HG02938 (cell line): ENCODE measurements around the gene VAV2.
"Not testable (repeated sequence)": the region's sequence is repeated elsewhere in the genome, so short reads cannot be mapped to it uniquely, and the experiment has no call there.

ENCODE experiments used
- ATAC-seq: cut with Tn5 transposase; IDR thresholded peaks from one replicate; pipeline ENCODE4 v1.9.1; 2021; ENCODE audit warnings: mild to moderate bottlenecking, moderate library complexity; ENCODE audit not compliant: unreplicated experiment

The VAV2 gene

DNA sequence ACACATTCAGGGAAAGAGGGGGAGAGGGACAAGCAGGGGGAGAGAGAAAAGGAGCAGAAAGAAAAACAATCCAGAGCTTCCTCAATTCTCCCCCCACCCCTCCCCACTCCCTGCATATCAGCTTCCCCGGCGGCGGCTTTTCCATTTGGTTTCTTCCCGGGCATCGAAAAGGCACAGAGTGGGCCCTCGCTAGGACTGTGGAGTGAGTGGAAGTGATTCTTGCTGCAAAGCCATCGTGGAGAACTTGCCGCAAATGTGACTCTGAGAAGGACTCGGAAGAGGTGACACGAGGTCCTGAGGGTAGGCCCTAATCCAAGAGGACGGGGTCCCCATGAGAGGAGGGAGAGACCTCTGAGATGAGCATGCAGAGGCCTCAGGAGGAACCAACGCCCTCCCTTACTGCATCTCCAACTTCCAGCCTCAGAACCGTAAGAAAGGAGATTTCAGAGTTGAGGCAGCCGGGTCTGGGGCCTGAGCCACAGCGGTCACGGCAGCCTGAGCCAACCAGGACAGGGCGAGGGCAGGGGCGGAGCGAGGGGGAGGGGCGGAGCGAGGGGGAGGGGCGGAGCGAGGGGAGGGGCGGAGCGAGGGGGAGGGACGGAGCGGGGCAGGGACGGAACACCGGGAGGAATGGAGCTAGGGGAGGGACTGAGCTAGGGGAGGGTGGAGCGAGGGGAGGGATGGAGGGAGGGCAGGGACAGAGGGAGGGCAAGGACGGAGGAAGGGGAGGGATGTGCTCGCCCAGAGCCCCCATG is 232.8 kb downstream of the VAV2 start:
- ATAC-seq, result no peak

DNA sequence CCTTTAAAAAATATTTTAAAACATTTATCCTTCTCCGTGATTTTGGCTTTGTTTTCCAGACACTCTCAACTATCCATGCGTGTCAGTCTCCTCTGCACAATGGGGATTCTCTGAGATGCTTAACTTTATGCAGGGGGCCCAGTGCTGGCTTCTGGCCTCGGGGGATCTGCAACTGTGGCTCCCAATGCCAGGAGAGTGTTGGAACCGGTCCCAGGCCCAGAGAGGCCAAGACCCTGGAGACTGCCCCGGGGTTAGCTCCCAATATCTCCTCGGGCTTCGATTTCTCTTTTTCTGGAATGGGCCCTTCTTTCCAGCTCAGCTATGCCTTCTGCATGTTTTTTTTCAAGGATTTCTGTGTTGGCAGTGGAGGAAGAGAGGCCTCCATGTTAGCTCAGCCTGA is 233.9 kb downstream of the VAV2 start:
- no peak for ATAC-seq

DNA sequence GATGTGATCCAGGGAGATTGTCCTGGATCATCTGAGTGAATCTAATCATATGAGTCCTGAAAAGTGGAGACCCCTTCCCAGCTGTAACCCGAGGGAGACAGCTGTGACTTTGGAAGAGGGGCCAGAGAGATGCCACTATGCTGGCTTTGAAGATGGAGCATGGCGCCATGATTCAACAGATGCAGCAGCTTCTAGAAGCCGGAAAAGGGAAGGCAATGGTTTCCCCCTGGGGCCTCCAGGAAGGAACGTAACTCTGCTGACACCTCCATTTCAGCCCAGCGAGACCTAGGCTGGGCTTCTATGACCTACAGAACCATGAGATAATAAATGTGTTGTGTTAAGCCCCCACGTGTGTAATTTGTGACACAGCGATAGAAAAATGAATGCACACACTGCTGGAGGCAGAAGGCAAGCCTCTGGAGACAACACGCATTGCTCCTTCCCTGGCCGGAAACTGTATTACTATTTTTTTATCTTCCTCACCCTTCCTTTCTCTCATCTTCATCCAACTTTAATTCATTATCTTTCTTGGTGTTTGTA is 237.4 kb downstream of the VAV2 start:
- no peak for ATAC-seq

DNA sequence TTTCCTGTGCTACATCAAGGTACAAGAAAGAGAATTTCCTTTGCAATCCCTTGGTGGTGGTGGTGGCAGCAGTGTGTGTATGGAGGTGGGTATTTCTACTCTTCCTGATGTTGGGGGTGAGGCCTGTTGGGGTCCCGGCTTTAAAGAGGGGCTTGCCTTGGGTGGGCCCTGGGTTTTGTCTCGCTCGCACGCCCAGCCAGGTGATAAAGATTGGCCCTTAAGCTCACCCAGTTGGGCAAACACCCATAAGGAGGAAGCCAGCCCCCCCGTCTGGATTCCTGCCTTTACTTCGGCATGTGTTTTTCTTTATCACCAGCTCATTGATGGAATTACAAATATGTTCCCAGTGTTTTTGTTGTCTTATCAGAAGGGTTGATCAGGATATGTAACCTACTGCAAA is 237.9 kb downstream of the VAV2 start:
- ATAC-seq, result no peak

DNA sequence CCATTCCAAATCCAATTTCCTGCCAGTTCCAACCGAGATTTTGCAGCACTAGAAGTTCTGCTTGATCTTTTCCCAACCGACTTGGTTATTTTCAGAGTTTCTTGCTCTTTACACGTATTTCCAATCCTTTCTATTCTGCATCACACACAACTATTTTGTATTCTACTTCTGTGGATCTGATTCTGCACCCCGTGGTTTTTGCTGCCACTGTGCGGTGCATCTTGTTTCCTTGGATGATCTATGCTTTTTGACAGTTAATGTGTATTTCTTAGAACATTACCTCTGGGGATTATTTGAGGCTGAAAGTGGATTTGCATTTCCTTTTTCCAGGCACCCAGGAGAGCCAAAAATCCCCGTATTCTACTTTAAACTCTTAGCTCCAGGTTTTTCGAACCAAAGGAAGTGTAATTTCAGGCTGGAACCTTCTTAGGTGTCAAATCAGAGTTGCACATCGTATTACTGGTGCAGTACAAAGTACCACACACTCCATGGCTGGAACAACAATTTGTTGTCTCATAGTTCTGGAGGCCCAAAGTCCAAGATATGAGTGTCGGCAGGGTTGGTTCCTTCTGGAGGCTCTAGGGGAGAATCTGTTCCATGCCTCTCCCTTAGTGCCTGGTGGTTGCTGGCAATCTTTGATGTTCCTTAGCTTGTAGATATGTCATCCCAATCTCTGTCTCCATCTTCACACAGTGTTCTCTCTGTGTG is 239.2 kb downstream of the VAV2 start:
- no peak for ATAC-seq

DNA sequence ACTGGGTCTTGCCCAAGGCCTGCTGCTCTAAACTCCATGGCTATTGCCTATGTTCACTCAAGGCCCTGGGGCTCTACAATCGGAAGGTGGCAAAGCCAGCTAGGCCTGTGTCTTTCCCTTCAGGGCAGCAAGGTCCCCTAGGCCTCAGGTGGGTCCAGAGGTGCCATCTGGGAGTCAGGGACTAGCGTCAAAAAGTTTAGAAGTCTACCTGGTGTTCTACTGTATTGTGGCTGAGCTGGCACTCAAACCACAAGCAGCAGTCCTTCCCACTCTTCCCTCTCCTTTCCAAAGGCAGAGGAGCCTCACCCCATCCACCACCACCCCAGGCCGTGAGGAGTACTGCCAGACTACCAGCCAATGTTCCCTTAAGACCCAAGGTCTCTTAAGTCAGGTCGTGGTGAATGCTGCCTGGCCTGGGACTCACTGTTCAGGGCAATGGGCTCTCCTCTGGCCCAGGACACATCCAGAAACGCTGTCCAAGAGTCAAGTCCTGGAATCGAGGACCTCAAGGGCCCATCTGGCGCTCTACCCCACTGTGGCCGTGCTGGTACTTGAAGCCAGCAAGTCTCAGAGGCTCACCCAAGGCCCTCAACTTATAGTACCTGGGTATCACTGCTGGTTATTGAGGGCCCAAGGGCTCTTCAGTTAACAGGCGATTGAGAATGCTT is 241.0 kb downstream of the VAV2 start:
- ATAC-seq, result no peak

DNA sequence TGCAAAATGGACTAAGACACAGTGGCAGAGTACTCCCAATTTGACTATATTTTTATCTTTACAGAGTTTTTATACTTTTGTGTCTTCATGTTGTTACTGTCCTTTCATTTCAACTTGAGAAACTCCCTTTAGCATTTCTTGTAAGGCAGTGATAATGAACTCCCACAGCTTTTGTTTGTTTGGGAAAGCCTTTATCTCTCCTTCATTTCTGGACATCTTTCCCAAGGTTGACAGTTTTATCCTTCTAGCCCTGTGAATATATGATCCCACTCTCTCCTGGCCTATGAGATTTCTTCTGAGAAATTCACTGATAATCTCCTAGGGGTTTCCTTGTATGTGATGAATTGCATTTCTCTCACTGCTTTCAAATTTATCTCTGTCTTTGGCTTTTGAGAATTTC is 244.8 kb downstream of the VAV2 start:
- no peak for ATAC-seq

DNA sequence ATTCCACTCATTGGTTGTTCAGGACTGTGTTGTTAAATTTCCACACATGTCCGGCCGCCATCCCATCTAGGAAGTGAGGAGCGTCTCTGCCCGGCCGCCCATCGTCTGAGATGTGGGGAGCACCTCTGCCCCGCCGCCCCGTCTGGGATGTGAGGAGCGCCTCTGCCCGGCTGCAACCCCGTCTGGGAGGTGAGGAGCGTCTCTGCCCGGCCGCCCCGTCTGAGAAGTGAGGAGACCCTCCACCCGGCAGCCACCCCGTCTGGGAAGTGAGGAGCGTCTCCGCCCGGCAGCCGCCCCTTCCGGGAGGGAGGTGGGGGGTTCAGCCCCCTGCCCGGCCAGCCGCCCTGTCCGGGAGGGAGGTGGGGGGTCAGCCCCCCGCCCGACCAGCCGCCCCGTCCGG is 247.6 kb downstream of the VAV2 start:
- not testable (repeated sequence) for ATAC-seq

DNA sequence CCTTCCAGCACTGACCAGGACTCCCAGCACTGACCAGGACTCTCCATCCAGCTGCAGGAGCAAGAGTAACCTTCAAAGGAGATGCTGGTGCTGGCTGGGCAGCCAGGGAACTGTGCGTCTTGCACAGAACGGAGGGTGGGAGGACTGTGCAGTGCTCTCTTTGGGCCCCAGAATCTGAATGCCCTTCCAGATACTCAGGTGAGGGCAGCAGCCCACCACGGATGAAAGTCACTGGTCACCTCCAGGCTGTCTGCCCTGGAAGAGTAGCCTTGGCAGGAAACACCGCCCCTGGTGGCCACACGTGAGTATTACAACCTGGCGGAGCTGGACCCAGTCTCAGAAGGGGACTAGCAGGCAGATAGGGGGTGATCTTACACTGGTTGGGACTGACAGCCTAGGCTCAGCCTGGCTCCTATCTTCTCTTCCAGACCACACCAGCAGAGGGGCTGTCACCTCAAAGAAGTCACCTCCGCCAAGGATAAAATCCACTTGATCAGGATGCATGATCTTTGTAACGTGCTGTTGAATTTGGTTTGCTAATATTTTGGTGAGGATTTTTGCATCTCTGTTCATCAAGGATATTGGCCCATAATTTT is 249.2 kb downstream of the VAV2 start:
- no peak for ATAC-seq

DNA sequence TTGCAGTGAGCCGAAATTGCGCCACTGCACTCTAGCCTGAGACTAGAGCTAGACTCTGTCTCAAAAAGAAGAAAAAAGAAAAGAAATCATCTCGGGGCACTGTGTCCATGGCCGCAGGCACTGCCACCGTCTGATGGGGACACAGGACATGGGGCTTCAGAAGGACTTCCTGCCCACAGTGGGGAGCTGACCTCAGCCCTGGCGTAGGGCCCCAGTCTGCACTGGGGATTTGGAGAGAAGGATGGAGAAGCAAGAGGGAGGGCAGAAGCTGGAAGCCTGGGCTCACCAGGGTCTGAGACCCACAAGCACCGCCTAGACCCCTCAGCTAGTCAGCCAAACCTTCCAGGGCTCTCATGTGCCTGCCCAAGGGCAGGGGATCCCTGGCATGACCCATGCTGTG is 249.9 kb downstream of the VAV2 start:
- ATAC-seq, result no peak

DNA sequence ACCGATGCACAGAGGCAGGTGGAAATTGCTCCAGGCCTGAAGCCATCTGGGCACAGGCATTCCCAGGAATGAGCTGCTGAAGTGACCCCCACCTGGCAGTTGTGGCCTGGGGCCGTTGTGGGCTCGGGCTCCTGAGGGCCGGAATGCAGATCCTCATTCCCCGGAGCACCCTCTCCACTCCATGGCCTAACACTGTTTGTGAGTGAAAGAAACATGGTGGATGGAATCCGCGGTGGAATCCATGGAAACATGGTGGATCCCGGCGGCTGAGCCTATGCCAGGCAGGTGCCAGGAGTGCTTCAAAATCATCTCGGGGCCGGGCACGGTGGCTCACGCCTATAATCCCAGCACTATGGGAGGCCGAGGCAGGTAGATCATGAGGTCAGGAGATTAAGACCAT is 250.4 kb downstream of the VAV2 start:
- no peak for ATAC-seq

DNA sequence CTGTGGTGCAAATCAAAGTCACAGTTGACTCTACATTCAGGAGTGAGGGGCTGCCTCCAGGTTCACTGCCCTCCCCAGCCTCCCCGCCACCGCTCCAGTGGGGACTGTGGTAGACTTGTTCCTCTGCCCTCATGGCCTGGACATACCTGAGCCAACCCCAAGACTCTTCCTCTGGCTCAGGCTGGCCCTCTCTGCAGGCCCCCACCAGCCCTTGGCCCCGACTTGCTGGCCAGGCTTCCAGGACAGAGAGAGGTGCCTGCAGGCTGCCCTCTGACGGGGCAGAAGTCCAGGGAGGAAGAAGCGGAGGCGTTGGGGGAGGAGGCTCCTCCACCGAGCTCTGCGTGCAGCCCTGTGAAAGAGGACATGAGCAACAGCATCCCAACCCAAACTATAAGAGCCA is 251.2 kb downstream of the VAV2 start:
- no peak for ATAC-seq

DNA sequence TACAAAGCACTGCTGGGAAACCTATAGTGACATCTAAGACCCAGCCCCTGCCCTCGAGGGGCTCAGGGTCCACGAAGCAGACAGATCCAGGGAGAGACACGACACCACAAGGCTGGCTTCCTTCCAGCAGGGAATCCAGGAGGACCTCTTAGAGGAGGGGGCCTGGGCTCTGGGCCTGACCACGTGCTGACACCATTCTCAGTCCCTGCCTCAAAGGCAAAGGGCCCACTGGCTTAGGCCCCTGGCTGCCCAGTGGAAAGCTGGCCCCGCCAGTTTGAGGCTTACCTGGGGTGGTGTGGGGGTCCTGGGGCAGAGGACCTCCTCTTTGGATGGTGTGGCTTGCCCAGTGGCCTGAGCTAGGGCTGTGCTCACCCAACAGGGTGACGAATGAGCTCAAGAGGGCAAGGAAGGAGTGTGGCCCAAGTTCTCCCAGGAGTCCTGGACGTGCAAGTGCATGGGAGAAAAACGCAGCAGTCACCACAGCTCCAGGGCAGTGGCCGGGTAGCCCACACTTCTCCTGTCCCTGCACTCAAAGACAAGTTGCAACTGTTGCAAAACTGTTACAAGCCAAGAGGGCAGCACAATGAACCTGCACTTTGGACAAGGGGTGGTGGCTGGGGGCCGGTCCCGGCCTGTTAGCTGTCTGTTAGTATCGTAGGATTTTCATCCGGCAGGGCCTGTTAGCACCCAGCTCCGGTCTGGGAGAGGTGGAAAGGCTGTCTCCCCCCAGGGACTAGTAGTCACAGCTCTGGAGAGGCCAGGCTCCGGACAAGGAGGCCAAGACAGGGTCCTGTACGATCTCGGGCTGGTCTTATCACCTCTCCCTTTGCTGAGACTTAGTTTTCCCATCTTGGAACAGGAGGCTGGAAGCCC is 252.5 kb downstream of the VAV2 start:
- no peak for ATAC-seq

DNA sequence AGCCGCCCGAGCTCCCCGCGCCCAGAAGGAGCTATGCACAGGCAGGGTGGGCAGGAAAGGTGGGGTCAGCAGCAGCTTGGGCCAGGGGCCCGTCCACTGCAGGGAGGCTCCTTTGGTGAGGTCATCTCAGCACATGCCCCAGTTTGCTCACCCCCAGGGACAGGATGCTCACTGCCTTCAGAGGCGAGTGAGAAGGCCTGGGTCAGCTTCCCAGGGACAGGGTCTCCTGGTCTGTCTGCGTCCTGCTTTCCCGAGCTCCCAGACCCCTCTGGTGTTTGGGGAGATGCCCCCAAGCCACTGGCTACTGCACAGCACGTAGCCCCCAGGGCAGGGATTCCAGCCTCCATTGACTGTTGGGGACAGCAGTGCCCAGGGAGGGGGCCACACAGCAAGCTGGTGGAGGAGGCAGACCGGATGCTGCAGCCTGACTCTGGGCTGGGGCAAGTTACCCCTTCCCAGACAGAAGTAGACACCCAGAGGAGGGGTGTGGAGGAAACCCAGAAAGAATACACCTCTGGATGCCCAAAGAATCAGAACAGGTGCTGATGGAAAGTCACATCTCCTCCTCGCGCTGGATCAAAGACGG is 253.4 kb downstream of the VAV2 start:
- no peak for ATAC-seq

DNA sequence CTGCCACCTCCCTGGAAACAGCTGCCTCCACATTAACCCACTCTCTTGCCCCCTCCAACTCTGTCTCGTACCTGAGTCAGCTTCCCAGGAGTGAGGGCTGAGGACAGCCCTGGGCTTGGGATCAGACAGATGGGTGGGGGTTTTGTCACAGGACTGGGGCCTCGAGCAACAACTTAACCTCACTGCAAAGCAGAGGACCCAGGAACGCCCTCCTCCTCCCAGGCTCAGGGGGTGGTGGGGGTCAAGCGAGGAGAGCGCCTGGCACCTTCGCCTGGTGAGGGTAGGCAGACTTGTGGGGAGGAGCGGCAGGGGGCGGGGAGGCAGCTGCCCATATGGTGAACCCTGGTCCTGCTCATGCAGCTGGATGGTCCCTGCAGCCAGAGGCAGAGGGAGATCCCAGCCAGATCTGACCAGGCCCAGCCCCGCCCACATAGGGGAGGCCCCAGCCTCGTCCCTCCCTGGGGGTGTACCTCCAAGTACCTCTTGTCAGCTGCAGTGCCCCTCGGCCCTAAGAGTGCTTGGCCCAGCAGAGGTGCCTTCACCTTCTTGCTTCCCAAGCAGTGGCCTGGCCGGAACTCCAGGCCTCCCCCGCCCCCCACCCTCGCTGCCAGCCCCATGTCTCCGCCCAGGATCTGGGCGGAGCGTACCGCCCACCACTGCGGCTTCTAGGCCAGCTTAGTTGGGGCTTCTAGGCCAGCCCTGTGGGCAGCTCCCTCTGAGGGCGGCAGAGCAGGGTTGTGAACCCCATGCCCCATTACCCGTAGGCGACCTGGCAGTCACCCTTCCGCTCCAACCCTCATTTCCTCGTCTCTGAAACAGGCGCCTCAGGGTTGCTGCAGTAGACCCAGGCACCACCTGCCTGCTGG is 254.1 kb downstream of the VAV2 start, which contains the start of gene SARDH:
TSS of gene SARDH (minus strand) at position 579 of the 866 bp plus-strand sequence. CDS start 4,179 bp downstream, outside the sequence.
- ATAC-seq, result no peak

DNA sequence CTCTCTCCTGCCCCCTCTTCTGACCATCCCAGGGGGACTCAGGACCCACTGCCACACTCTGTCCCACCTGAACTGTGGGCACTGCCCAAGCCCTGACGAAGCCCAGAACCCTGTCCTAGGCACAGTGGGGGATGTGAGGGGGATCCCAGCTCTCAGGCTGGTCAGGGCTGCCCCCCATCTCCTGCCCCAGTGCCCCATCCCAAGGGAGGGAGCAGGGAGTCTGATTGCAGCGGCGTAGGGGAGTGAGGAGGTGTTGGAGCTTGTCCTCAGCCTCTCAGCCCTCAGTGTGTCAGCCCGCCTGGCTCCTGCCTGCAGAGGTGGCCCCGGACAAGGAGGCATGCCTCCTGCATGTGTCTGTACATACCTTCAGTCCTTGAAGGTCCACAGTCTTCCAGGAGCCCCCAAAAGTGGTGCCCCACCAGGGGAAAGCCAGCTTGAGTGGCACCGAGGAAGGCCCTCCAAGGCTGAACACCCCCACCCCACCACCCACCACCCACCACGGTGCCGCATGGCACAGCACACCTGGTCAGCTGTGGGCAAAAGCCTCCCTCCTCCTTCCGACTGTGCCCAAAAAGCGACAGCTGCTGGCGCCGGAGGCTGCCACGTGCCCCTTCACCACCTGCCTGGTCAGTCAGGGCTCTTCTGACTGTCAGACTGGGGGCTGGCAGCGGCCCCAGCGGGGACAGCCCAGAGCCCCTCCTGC is 254.9 kb downstream of the VAV2 start:
- no peak for ATAC-seq

DNA sequence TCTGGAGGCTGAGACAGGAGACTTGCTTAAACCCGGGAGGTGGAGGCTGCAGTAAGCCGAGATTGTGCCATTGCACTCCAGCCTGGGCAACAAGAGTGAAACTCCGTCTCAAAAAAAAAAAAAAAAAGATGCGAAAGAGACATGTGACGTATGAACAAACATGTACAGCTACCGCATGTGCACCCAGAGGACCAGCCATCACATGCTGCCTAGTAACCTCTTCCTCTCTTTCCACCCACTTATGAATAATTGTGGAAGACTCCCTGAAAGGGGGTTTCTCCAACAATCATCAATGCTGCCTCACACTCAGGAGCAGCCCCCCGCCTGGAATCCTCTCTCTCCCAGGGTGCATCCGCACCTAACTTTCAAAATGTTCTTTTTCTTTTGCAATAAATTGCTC is 256.2 kb downstream of the VAV2 start:
- no peak for ATAC-seq

DNA sequence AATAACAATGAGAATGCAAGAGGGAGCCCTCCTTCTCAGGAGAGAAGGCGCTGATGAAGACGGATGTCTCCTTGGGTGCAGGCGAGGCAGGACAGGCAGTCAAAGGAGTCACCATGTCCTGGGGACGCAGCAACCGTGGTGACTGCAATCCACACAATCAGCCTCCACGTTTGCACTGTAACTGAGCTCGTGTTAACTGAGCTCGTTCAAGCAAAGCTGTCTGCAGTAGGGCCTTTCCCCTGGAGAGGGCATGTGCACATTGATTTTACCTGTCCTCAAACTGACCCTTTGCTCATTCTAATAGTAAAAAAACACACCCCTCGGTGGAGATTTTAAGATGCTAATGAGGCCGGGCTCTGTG is 256.7 kb downstream of the VAV2 start:
- ATAC-seq, result no peak
